Stomach (tissue), 4 donors: ENCODE measurements around the gene G2E3.

Experiments
- EP300 ChIP-seq: sonication (generic); formaldehyde crosslinking; IDR thresholded peaks from one replicate; pipeline ENCODE4 v1.6.1; 2017; ENCODE audit warnings: antibody characterized with exemption
- POLR2A ChIP-seq, 4 donors: fragments of 450-650 bp; IDR thresholded peaks; one replicate each; pipeline ENCODE4 v1.6.1; 2016; ENCODE audit warnings: antibody characterized with exemption in 4 of 4, control low read depth in 2 of 4, mild to moderate bottlenecking in 1 of 4, moderate library complexity in 1 of 4
- POLR2AphosphoS5 ChIP-seq, 3 donors: sonication (generic); formaldehyde crosslinking; IDR thresholded peaks; one replicate each; pipeline ENCODE4 v1.6.1; 2016; ENCODE audit warnings: antibody characterized with exemption in 3 of 3
- TF ChIP-seq, protein P1 (sequence below), 7 experiments: fragments of 450-650 bp in 4 of 7; fragments of 200-600 bp in 3 of 7; sonication (generic) in 3 of 7; IDR thresholded peaks; one replicate each; pipeline ENCODE4 v1.5.1; 2016 to 2019; ENCODE audit warnings: antibody characterized with exemption in 7 of 7, control low read depth in 2 of 7, mild to moderate bottlenecking in 1 of 7

DNA sequence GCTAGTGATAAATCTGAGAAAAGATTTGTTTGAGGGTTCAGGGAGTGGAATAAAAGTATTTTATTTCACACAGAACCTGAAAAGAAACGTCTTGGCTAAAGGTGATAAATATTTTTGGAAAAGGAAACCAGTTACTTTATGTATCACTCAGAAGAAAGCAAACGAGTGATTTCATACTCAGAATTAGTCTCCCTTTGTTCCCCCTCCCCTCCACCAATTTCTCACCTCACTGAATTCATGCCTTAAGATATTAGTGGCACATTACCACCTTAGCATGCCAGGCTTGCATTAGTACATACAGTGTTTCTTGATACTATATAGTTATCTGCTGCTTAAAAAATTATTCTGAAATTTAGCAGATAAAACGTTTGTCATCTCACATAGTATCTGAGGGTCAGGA, 28.2 kb downstream of the G2E3 start:
- TF ChIP-seq, protein P1, sequence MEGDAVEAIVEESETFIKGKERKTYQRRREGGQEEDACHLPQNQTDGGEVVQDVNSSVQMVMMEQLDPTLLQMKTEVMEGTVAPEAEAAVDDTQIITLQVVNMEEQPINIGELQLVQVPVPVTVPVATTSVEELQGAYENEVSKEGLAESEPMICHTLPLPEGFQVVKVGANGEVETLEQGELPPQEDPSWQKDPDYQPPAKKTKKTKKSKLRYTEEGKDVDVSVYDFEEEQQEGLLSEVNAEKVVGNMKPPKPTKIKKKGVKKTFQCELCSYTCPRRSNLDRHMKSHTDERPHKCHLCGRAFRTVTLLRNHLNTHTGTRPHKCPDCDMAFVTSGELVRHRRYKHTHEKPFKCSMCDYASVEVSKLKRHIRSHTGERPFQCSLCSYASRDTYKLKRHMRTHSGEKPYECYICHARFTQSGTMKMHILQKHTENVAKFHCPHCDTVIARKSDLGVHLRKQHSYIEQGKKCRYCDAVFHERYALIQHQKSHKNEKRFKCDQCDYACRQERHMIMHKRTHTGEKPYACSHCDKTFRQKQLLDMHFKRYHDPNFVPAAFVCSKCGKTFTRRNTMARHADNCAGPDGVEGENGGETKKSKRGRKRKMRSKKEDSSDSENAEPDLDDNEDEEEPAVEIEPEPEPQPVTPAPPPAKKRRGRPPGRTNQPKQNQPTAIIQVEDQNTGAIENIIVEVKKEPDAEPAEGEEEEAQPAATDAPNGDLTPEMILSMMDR (IDR thresholded peaks at IDR 0.05), result no peak
- TF ChIP-seq POLR2AphosphoS5 (IDR thresholded peaks at IDR 0.05) (no peak), POLR2A (IDR thresholded peaks at IDR 0.05) (no peak), EP300 (no peak)
